Measurements from ENCODE around the gene RFFL. TPM values are rescaled to one million over a fixed set of nuclear protein-coding genes. Genes with fewer than 3 reads are reported as not detected.

The RFFL gene
- total RNA-seq, 1 experiment from 2014 or later = 38.6 TPM

- DNase-seq (ENCODE audit: low spot score) = no peak
Observed at GRCh38 chr17:35081638-35082037, 18.1 kb upstream of the RFFL start.

GRCh38 chr17:35080536-35080935, 17.0 kb upstream of the RFFL start:
- DNase-seq (ENCODE audit: low spot score) = no peak

GRCh38 chr17:35079547-35080423, 16.3 kb upstream of the RFFL start:
- peak; percentile 57 for DNase-seq (ENCODE audit: low spot score)

GRCh38 chr17:35076874-35077273, 13.4 kb upstream of the RFFL start:
- DNase-seq (ENCODE audit: low spot score) = no peak

GRCh38 chr17:35074711-35075707, 11.5 kb upstream of the RFFL start:
- no peak for DNase-seq (ENCODE audit: low spot score)

GRCh38 chr17:35073991-35074627, 10.6 kb upstream of the RFFL start:
- no peak for DNase-seq (ENCODE audit: low spot score)

- no peak for DNase-seq (ENCODE audit: low spot score)
Observed at GRCh38 chr17:35073183-35073790, 9.8 kb upstream of the RFFL start.

- DNase-seq (ENCODE audit: low spot score) = no peak
Observed at GRCh38 chr17:35069311-35069710, 5.8 kb upstream of the RFFL start.

GRCh38 chr17:35068249-35068648, 4.7 kb upstream of the RFFL start:
- DNase-seq (ENCODE audit: low spot score) = no peak

GRCh38 chr17:35065880-35066279, 2.4 kb upstream of the RFFL start:
- no peak for DNase-seq (ENCODE audit: low spot score)

- DNase-seq (ENCODE audit: low spot score) = no peak
Observed at GRCh38 chr17:35064516-35065215, 1.2 kb upstream of the RFFL start.

- no peak for DNase-seq (ENCODE audit: low spot score)
Observed at GRCh38 chr17:35062308-35062707, 1.2 kb downstream of the RFFL start.

- peak; percentile 41 for DNase-seq (ENCODE audit: low spot score)
Observed at GRCh38 chr17:35057332-35057915, 6.1 kb downstream of the RFFL start.

GRCh38 chr17:35056013-35056412, 7.5 kb downstream of the RFFL start:
- DNase-seq (ENCODE audit: low spot score) = no peak

- no peak for DNase-seq (ENCODE audit: low spot score)
Observed at GRCh38 chr17:35053204-35053603, 10.3 kb downstream of the RFFL start.

GRCh38 chr17:35052780-35053179, 10.7 kb downstream of the RFFL start:
- no peak for DNase-seq (ENCODE audit: low spot score)

GRCh38 chr17:35052241-35052610, 11.3 kb downstream of the RFFL start:
- no peak for DNase-seq (ENCODE audit: low spot score)

- DNase-seq (ENCODE audit: low spot score) = peak; percentile 25
Observed at GRCh38 chr17:35051579-35052240, 11.8 kb downstream of the RFFL start.

- DNase-seq (ENCODE audit: low spot score) = peak; percentile 29
Observed at GRCh38 chr17:35051183-35051578, 12.3 kb downstream of the RFFL start.

- no peak for DNase-seq (ENCODE audit: low spot score)
Observed at GRCh38 chr17:35050170-35050569, 13.3 kb downstream of the RFFL start.

Data from HT-29 (cell line).